GM18511 (cell line): ENCODE data around the gene CD68.
A peak's percentile ranks its signal among the peaks of the same experiment; 100 is the strongest.
"Not testable (repeated sequence)": the region's sequence is repeated elsewhere in the genome, so short reads cannot be mapped to it uniquely, and the experiment has no call there.

Experiments
- ATAC-seq: cut with Tn5 transposase; IDR thresholded peaks from one replicate; pipeline ENCODE4 v1.9.1; 2021; ENCODE audit warnings: mild to moderate bottlenecking, moderate library complexity; ENCODE audit not compliant: unreplicated experiment

CD68 gene

DNA sequence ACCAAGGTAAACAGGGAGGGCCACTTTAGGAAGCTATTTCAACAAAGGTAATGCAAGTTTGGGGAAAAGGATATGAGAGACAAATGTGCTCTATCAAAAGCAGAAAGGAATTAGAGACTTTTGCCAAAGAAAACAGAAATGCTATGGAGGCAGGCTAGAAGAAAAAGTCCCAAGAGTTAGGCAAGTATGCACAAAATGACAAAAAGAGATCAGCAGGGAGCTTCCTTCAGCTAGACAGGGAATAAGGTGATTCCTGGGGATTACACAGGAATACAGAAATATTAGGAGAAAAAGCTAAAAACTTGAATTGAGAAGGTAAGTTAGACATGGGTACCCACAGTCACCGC is 32.8 kb downstream of the CD68 start:
- ATAC-seq = no peak

GRCh38 chr17:7613769-7614424 is 34.5 kb downstream of the CD68 start:
- ATAC-seq = no peak

DNA sequence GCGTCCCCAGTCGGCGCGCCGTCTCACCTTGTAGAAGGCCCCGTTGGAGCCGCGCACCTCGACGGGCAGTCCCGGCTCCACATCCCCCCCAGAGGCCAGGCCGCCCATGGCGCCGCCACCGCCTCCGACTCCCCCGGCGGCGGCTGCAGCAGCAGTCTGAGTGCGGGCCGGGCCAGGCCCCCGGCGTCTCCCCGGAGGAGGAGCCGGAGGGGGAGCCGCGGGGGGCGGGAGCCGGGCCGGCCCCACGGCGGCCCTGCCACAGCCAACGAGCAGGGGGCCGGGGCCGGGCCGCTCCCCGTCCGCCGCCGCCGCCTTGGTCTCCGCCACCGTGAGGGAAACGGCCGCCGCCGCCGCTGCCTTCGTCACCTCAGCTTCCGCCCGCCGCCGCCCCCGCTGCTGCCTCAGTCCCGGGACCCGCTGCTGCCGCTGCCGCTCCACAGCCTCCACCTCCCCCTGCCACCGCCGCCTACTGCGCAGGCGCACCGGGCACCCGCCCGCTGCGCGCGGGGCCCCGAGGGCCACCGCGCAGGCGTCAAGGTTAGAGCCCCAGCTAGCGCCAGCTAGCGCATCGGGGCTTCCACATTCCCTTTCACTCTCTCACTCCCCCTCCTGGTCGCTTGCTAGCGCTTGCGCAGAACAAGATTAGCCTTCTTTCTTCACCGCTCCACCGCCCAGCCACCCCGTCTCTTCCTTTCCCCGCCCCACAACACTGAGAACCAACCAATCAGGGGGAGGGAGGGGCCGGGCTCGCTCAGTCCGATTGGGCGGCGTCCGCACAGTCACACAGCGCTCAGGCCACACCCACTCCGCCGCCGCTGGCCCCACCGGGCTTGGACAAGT is 35.2 kb downstream of the CD68 start, which contains the start of gene FXR2:
TSS of gene FXR2 (minus strand) at position 473 of the 840 bp plus-strand sequence. CDS start at position 108, 365 bp downstream.
- ATAC-seq = peak; percentile 90

DNA sequence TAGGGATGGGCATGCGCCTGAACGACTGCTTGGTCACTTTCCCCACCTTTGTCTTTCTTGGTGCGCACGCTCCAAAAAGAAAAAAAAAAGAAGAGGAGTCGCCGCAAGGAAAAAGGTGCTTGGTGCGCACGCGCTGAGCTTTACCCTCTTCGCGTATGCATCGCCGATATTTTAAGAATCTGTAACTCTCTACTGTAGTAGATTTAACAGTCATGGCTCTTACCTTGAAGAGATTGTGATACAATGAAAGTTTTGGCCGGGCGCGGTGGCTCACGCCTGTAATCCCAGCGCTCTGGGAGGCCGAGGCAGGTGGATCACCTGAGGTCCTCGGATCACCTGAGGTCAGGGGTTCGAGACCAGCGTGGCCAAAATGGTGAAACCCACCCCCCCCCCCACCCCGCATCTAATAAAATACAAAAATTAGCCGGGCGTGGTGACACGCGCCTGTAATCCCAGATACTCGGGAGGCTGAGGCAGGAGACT is 35.9 kb downstream of the CD68 start:
- no peak for ATAC-seq

- ATAC-seq = no peak
Observed at GRCh38 chr17:7618608-7619007, 39.2 kb downstream of the CD68 start.

DNA sequence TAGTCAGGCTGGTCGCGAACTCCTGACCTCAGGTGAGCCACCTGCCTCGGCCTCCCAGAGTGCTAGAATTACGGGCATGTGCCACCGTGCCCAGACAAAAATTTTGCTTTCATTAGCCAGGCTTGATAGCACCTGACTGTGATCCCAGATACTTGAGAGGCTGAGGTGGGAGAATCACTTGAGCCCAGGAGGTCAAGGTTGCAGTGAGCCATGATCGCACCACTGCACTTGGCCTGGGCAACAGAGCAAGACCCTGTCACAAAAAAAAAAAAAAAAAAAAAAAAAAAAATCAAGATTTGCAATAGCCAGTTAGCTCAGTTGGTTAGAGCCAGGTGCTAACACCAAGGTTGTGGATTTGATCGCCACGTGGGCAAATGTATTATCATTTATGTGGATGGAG is 41.4 kb downstream of the CD68 start:
- ATAC-seq = no peak

- ATAC-seq = no peak
Observed at GRCh38 chr17:7623661-7624060, 44.2 kb downstream of the CD68 start.

DNA sequence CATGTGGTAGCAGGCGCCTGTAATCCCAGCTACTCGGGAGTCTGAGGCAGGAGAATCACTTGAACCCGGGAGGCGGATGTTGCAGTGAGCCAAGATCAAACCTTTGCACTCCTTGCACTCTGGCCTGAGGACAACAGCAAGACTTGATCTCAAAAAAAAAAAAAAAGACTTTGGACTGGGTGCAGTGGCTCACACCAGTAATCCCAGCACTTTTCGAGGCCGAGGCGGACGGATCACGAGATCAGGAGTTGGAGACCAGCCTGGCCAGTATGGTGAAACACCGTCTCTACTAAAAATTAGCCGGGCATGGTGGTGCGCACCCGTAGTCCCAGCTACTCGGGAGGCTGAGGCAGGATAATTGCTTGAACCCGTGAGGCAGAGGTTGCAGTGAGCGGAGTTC is 46.3 kb downstream of the CD68 start:
- not testable (repeated sequence) for ATAC-seq

DNA sequence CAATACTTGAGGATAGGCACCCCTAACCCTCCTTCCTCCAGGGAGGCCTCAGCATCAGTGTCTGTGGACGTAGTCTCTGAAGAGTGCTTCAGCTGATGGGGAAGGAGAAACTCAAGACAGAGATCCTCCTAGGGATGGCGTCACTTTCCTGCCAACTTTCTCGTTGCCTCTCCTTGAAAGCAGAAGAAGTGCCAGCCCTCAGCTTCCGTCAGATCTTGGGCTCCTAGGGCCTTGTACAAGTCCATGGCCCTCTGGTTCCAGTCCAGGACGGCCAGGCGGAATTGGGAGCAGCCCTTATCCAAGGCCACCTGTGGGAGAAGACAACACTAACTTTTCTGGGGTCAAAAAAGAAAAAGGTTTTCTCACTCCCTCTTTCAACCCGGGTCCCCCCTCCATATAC is 46.9 kb downstream of the CD68 start:
- ATAC-seq = no peak

- ATAC-seq = no peak
Observed at GRCh38 chr17:7626956-7627249, 47.5 kb downstream of the CD68 start.

- ATAC-seq = peak; percentile 94
Observed at GRCh38 chr17:7627250-7628121, 48.0 kb downstream of the CD68 start, which contains the start of gene SAT2. Gene SAT2, minus strand, starts transcription at chr17:7627821. Its CDS starts 186 bp downstream, at chr17:7627635.

- ATAC-seq = no peak
Observed at GRCh38 chr17:7629939-7630571, 50.6 kb downstream of the CD68 start, which contains the start of gene SHBG. Gene SHBG, plus strand, starts transcription at chr17:7630135. Its CDS starts 38 bp downstream, at chr17:7630173.
